ENCODE results near the gene TEX48. TPM values are rescaled to one million over a fixed set of nuclear protein-coding genes. Genes with fewer than 3 reads are reported as not detected.

The TEX48 gene
- total RNA-seq, 4 donors from 2014 or later: not detected

- Histone ChIP-seq H3K4me1 (no peaks in the 10 kb centered on the region), H3K4me3 (no peak overlapping the region), H3K36me3 (no peaks in the 10 kb centered on the region), H3K27me3 (no peaks in the 10 kb centered on the region), H3K27ac (no peak overlapping the region), H3K9me3 (no peaks in the 10 kb centered on the region)
- intact Hi-C loops (cut with DNase I; ENCODE audit: low total_unique reads): no loop called here
- TF ChIP-seq POLR2A (IDR thresholded peaks at IDR 0.05): no peak
- TF ChIP-seq, protein P1, sequence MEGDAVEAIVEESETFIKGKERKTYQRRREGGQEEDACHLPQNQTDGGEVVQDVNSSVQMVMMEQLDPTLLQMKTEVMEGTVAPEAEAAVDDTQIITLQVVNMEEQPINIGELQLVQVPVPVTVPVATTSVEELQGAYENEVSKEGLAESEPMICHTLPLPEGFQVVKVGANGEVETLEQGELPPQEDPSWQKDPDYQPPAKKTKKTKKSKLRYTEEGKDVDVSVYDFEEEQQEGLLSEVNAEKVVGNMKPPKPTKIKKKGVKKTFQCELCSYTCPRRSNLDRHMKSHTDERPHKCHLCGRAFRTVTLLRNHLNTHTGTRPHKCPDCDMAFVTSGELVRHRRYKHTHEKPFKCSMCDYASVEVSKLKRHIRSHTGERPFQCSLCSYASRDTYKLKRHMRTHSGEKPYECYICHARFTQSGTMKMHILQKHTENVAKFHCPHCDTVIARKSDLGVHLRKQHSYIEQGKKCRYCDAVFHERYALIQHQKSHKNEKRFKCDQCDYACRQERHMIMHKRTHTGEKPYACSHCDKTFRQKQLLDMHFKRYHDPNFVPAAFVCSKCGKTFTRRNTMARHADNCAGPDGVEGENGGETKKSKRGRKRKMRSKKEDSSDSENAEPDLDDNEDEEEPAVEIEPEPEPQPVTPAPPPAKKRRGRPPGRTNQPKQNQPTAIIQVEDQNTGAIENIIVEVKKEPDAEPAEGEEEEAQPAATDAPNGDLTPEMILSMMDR (IDR thresholded peaks at IDR 0.05): no peak
- no peak for DNase-seq
These were observed 37.3 kb upstream of the TEX48 start for GRCh38 chr9:114719290-114719689.

DNA sequence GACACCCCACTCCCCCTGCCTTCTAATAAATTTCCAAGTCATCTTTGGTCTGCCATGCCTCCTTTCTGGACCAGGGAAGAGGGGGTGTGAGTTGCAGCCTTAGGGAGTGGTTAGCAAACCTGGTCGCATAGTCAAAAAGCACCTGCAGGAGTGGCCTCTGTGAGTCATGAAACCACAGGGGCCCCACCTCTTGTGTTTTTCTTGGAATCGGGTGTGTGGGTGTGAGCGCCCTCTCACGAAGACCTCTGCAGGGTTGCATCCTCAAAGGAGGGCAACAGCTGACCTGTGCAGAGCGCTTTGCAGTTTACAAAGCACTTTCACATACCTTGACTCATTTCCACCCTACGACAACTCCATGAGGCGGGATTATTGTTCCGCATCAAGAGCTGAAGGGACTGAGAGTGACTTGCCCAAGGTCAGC, 36.8 kb upstream of the TEX48 start:
- DNase-seq: no peak
- no peaks in the 10 kb centered on the region for H3K27me3 ChIP-seq
- H3K36me3 ChIP-seq: no peaks in the 10 kb centered on the region
- no peak overlapping the region for H3K27ac ChIP-seq
- no peaks in the 10 kb centered on the region for H3K9me3 ChIP-seq
- intact Hi-C loops (cut with DNase I; ENCODE audit: low total_unique reads): no loop called here
- H3K4me1 ChIP-seq: no peaks in the 10 kb centered on the region
- TF ChIP-seq, protein P1 (IDR thresholded peaks at IDR 0.05): no peak
- TF ChIP-seq POLR2A (IDR thresholded peaks at IDR 0.05): no peak
- H3K4me3 ChIP-seq: no peak overlapping the region

DNA sequence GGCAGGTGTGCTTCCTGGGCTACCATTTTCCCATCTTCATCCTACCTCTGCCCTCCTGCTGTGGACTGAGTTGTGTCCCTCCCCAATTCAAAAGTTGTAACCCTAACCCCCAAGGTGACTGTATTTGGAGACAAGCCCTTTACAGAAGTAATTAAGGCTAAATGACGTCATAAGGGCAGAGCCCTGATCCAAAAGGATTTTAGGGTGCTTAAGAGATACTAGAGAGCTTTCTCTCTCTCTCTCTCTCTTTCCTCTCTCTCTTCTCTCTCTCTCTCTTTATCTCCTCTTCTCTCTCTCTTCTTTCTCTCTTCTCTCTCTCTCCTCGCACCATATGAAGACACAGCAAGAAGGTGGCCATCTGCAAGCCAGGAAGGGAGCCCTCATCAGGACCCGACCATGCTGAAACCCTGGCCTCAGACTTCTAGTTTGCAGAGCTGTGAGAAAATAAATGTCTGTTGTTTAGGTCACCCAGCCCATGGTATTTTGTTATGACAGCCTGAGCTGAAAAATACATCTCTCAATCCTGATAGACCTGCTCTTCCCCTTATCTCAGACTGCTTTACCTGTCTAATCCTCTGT, 36.0 kb upstream of the TEX48 start:
- no peaks in the 10 kb centered on the region for H3K9me3 ChIP-seq
- TF ChIP-seq, protein P1 (IDR thresholded peaks at IDR 0.05): no peak
- TF ChIP-seq POLR2A (IDR thresholded peaks at IDR 0.05): no peak
- no peak overlapping the region for H3K4me3 ChIP-seq
- intact Hi-C loops (cut with DNase I; ENCODE audit: low total_unique reads): no loop called here
- no peaks in the 10 kb centered on the region for H3K36me3 ChIP-seq
- no peak for DNase-seq
- no peaks in the 10 kb centered on the region for H3K27me3 ChIP-seq
- no peaks in the 10 kb centered on the region for H3K4me1 ChIP-seq
- H3K27ac ChIP-seq: no peak overlapping the region

DNA sequence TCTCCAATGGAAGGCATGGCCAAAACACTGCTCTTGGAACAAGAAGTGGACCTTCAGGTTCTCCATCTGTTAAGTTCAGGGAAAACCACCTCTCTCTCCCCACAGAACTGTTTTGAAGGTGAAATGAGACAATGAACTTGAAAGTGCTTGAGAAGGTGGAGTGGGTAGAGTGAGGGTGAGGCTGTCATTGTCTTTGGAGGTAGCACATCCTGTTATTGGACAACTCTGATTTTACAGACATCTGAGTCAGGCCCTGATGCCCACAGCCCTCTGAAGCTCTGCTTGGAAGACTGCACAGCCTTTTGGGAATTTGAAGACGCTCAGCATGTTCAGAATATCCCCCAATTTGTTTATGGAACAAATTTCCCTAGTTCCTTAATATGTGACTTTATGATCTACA, 27.6 kb upstream of the TEX48 start:
- intact Hi-C loops (cut with DNase I; ENCODE audit: low total_unique reads): no loop called here
- no peaks in the 10 kb centered on the region for H3K9me3 ChIP-seq
- TF ChIP-seq, protein P1 (IDR thresholded peaks at IDR 0.05): no peak
- no peak for TF ChIP-seq POLR2A (IDR thresholded peaks at IDR 0.05)

DNA sequence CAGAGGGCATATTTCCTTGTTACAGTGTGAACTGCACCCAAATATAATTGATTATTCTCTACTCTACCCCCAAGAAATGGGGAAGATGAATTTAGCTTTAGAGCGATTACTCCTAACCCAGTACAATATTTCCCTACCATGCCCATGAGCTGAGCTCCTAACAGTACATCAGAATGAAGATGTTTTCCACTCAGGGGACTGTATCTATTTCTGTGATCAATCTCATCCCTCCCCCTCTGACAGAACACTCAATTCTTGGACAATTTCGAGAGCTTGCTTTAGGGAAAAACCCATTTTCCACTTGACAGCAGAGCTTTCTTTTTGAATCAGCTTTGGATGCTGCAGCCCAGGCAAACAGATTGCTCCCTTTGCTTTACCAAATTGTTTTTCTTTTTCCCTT, 24.7 kb upstream of the TEX48 start:
- Histone ChIP-seq H3K36me3 (no peaks in the 10 kb centered on the region), H3K27me3 (no peaks in the 10 kb centered on the region), H3K4me1 (no peaks in the 10 kb centered on the region), H3K27ac (no peak overlapping the region), H3K4me3 (no peak overlapping the region), H3K9me3 (no peaks in the 10 kb centered on the region)
- intact Hi-C loops (cut with DNase I; ENCODE audit: low total_unique reads): no loop called here
- DNase-seq: no peak
- TF ChIP-seq POLR2A (IDR thresholded peaks at IDR 0.05): no peak
- TF ChIP-seq, protein P1 (IDR thresholded peaks at IDR 0.05): no peak

More for the DNA sequence above, 27.6 kb upstream of the TEX48 start:
- no peak overlapping the region for H3K27ac ChIP-seq
- H3K27me3 ChIP-seq: no peaks in the 10 kb centered on the region
- no peaks in the 10 kb centered on the region for H3K36me3 ChIP-seq
- H3K4me3 ChIP-seq: no peak overlapping the region
- no peaks in the 10 kb centered on the region for H3K4me1 ChIP-seq
- DNase-seq: no peak

Data from uterus (tissue), 4 donors.